Astrocyte of the cerebellum (primary cell): ENCODE measurements around the gene QARS1.

Experiments used
- DNase-seq: peaks from one replicate; pipeline ENCODE4 v3.0.0-alpha.2; 2011; ENCODE audit warnings: low read depth
- H3K4me3 ChIP-seq: 2 replicates; pipeline ENCODE4 v1.5.1; 2011; ENCODE audit warnings: mild to moderate bottlenecking, low read depth, low read length, moderate library complexity
- CTCF ChIP-seq: IDR thresholded peaks from 2 replicates; pipeline ENCODE4 v1.5.1; 2012; ENCODE audit warnings: low read length, low read depth, moderate library complexity, mild to moderate bottlenecking; ENCODE audit errors: missing control alignments
- in situ Hi-C: cut with HindIII; loops from 2 replicates; pipeline ENCODE4 v1.10.0; 2017; ENCODE audit warnings: low sequenced_read_pairs

The QARS1 gene

GRCh38 chr3:49121132-49121736 lies 16.7 kb upstream of the QARS1 start:
- TF ChIP-seq CTCF: no peak
- DNase-seq: no peak
- in situ Hi-C loops: no loop called here
- peak overlapping the region; percentile 85 for H3K4me3 ChIP-seq

GRCh38 chr3:49120438-49121131 lies 16.0 kb upstream of the QARS1 start, which contains the start of gene USP19:
USP19 (minus strand) TSS chr3:49120823; CDS start chr3:49119145, 1,678 bp downstream.
- no peak for TF ChIP-seq CTCF
- in situ Hi-C loops: no loop called here

GRCh38 chr3:49120096-49120437 lies 15.5 kb upstream of the QARS1 start:
- in situ Hi-C loops: no loop called here
- peak overlapping the region; percentile 85 for H3K4me3 ChIP-seq
- TF ChIP-seq CTCF: no peak
- no peak for DNase-seq

More at GRCh38 chr3:49120438-49121131, 16.0 kb upstream of the QARS1 start, which contains the start of gene USP19:
- peak; percentile 82 for DNase-seq
- H3K4me3 ChIP-seq: peak within 1 kb of the TSS; percentile 85

GRCh38 chr3:49119439-49119838 lies 14.9 kb upstream of the QARS1 start:
- TF ChIP-seq CTCF: no peak
- in situ Hi-C loops: no loop called here
- no peak for DNase-seq
- H3K4me3 ChIP-seq: peak overlapping the region; percentile 85

GRCh38 chr3:49119036-49119435 lies 14.5 kb upstream of the QARS1 start:
- no peak for DNase-seq
- no peak for TF ChIP-seq CTCF
- peak overlapping the region; percentile 85 for H3K4me3 ChIP-seq
- in situ Hi-C loops: no loop called here

- no peak overlapping the region for H3K4me3 ChIP-seq
- in situ Hi-C loops: loop anchor here (5.0 kb wide), 1 partner anchor 35 kb away; no protein-coding TSS in a partner anchor
- DNase-seq: no peak
- TF ChIP-seq CTCF: no peak
Measured at GRCh38 chr3:49112262-49112661, 7.7 kb upstream of the QARS1 start.
